HG03280 (cell line): ENCODE results near the gene AOAH.

Experiments used
- ATAC-seq: cut with Tn5 transposase; IDR thresholded peaks from one replicate; pipeline ENCODE4 v1.9.1; 2021; ENCODE audit warnings: mild to moderate bottlenecking, moderate library complexity; ENCODE audit not compliant: unreplicated experiment

AOAH gene

GRCh38 chr7:36604806-36605205, 119.5 kb downstream of the AOAH start:
- no peak for ATAC-seq

- ATAC-seq = no peak
Observed at GRCh38 chr7:36602934-36603887, 121.1 kb downstream of the AOAH start.

GRCh38 chr7:36602511-36602910, 121.8 kb downstream of the AOAH start:
- no peak for ATAC-seq

GRCh38 chr7:36601601-36602000, 122.7 kb downstream of the AOAH start:
- ATAC-seq = no peak

GRCh38 chr7:36600869-36601530, 123.3 kb downstream of the AOAH start:
- ATAC-seq = no peak

- no peak for ATAC-seq
Observed at GRCh38 chr7:36600314-36600682, 124.0 kb downstream of the AOAH start.

GRCh38 chr7:36599645-36600313, 124.5 kb downstream of the AOAH start:
- no peak for ATAC-seq

GRCh38 chr7:36598054-36598674, 126.1 kb downstream of the AOAH start:
- no peak for ATAC-seq

- ATAC-seq = no peak
Observed at GRCh38 chr7:36597090-36597773, 127.1 kb downstream of the AOAH start.

GRCh38 chr7:36594445-36594844, 129.8 kb downstream of the AOAH start:
- no peak for ATAC-seq

- ATAC-seq = no peak
Observed at GRCh38 chr7:36591636-36592035, 132.7 kb downstream of the AOAH start.

- ATAC-seq = no peak
Observed at GRCh38 chr7:36589391-36589790, 134.9 kb downstream of the AOAH start.

GRCh38 chr7:36583318-36583717, 141.0 kb downstream of the AOAH start:
- ATAC-seq = no peak

- ATAC-seq = no peak
Observed at GRCh38 chr7:36575832-36576231, 148.5 kb downstream of the AOAH start.

GRCh38 chr7:36573066-36573465, 151.2 kb downstream of the AOAH start:
- ATAC-seq = no peak

- ATAC-seq = no peak
Observed at GRCh38 chr7:36571190-36571560, 153.1 kb downstream of the AOAH start.

GRCh38 chr7:36570528-36571189, 153.6 kb downstream of the AOAH start:
- no peak for ATAC-seq

- ATAC-seq = no peak
Observed at GRCh38 chr7:36568452-36568849, 155.8 kb downstream of the AOAH start.

- ATAC-seq = no peak
Observed at GRCh38 chr7:36567699-36568451, 156.4 kb downstream of the AOAH start.
